K562 (cell line): ENCODE data around the gene BBS5. TPM values are rescaled to one million over a fixed set of nuclear protein-coding genes. Genes with fewer than 3 reads are reported as not detected.
A peak's percentile ranks its signal among the peaks of the same experiment; 100 is the strongest.

Experiments
- ATAC-seq: fragments of 200-7000 bp; cut with Tn5 transposase; 3 replicates; pipeline ENCODE4 v1.9.1; 2020; ENCODE audit warnings: moderate library complexity
- BruUV-seq: library from RNA; stranded (reverse); fragments of 400-500 nt; replicated peaks from 2 replicates; lab custom pipeline; 2021; lab: Mats Ljungman, UMichigan
- CTCF ChIA-PET: fragments of 300-600 bp; formaldehyde crosslinking; extraction: SDS; loops from one replicate; lab custom pipeline; 2021; ENCODE audit warnings: low intra/inter-chr PET ratio; lab: Yijun Ruan, JAX
- POLR2A ChIA-PET: fragments of 300-600, 350-650 bp; sonication (Branson Sonifier 250); formaldehyde crosslinking; extraction: SDS; loops from one replicate; lab custom pipeline; 2021; ENCODE audit warnings: antibody characterized with exemption, inconsistent platforms; lab: Yijun Ruan, JAX
- DNase-seq, 4 experiments: peaks; one replicate each; pipeline versions ENCODE4 v3.0.0 to v3.0.0-alpha.2; 2011 to 2018; ENCODE audit warnings: low spot score in 3 of 4, mixed read lengths in 3 of 4; ENCODE audit errors: extremely low read depth in 1 of 4
- FAIRE-seq: peaks from 2 replicates; lab custom pipeline; 2011; peaks lifted over from hg19 to GRCh38; lab: Jason Lieb, UNC
- H2AFZ ChIP-seq: 2 replicates; pipeline ENCODE4 v1.6.0; 2011; ENCODE audit warnings: low read depth, low read length, control low read depth, inconsistent platforms
- H3K27ac ChIP-seq: fragments of 200-600 bp; 3 replicates; pipeline ENCODE4 v1.8.0; 2011; ENCODE audit warnings: low read depth, mild to moderate bottlenecking, control low read depth, inconsistent platforms, low read length, moderate library complexity, mixed read lengths; ENCODE audit errors: extremely low read depth
- H3K27me3 ChIP-seq, 2 experiments: fragments of 300-600 bp in 1 of 2; 2 replicates in 1 of 2; 3 replicates in 1 of 2; pipeline versions ENCODE4 v1.6.0 to v1.8.0; 2011; ENCODE audit warnings: inconsistent platforms in 2 of 2, low read length in 2 of 2, mild to moderate bottlenecking in 1 of 2, mixed read lengths in 1 of 2, moderate library complexity in 1 of 2; ENCODE audit not compliant: control insufficient read depth in 2 of 2, insufficient read depth in 2 of 2
- H3K36me3 ChIP-seq: fragments of 300-600 bp; 3 replicates; pipeline ENCODE4 v1.8.0; 2011; ENCODE audit warnings: mild to moderate bottlenecking, low read length, inconsistent platforms; ENCODE audit not compliant: control insufficient read depth, insufficient read depth
- H3K4me1 ChIP-seq, 2 experiments: fragments of 200-600 bp in 1 of 2; replicated peaks in 1 of 2; 2 replicates in 1 of 2; 3 replicates in 1 of 2; pipeline versions ENCODE4 v1.5.1 to v1.8.0; 2011; ENCODE audit warnings: inconsistent platforms in 2 of 2, low read length in 2 of 2, mild to moderate bottlenecking in 1 of 2, mixed read lengths in 1 of 2, moderate library complexity in 1 of 2; ENCODE audit not compliant: control insufficient read depth in 2 of 2, insufficient read depth in 2 of 2
- H3K4me2 ChIP-seq: 2 replicates; pipeline ENCODE4 v1.6.1; 2011; ENCODE audit warnings: low read length, control low read depth, inconsistent platforms, mixed read lengths; ENCODE audit not compliant: insufficient read depth
- H3K4me3 ChIP-seq: fragments of 200-600 bp; sonication (generic), shearing (Covaris generic); 2 replicates; pipeline ENCODE4 v1.5.1; 2016; ENCODE audit warnings: control low read depth, inconsistent platforms
- H3K79me2 ChIP-seq: fragments of 200-600 bp; 3 replicates; pipeline ENCODE4 v1.8.0; 2011; ENCODE audit warnings: low read length, inconsistent platforms; ENCODE audit not compliant: control insufficient read depth, insufficient read depth
- H3K9ac ChIP-seq, 2 experiments: 2 replicates each; pipeline versions ENCODE4 v1.6.0 to v1.6.1; 2011; ENCODE audit warnings: low read depth in 2 of 2, low read length in 2 of 2, control low read depth in 1 of 2, inconsistent platforms in 1 of 2, mild to moderate bottlenecking in 1 of 2, mixed read lengths in 1 of 2; ENCODE audit not compliant: insufficient read depth in 1 of 2
- H3K9me1 ChIP-seq: one replicate; pipeline ENCODE4 v1.6.0; 2011; ENCODE audit warnings: inconsistent platforms, mild to moderate bottlenecking, low read length, moderate library complexity; ENCODE audit not compliant: control insufficient read depth, insufficient read depth
- H3K9me3 ChIP-seq: replicated peaks from 2 replicates; pipeline ENCODE4 v1.5.1; 2011; ENCODE audit warnings: low read depth, low read length, inconsistent platforms; ENCODE audit not compliant: control insufficient read depth, insufficient read depth
- H4K20me1 ChIP-seq: replicated peaks from 2 replicates; pipeline ENCODE4 v1.6.1; 2011; ENCODE audit warnings: low read length, inconsistent platforms, mixed read lengths; ENCODE audit not compliant: control insufficient read depth, insufficient read depth
- CBX3 ChIP-seq, 2 experiments: IDR thresholded peaks; 1 replicate in 1 of 2; 2 replicates in 1 of 2; pipeline ENCODE4 v1.6.1; 2012; ENCODE audit warnings: inconsistent platforms in 2 of 2, low read length in 2 of 2, borderline replicate concordance in 1 of 2, control low read depth in 1 of 2
- FOSL1 ChIP-seq: fragments of 200-800 bp; sonication (Bioruptor generic); conservative IDR thresholded peaks from 2 replicates; pipeline ENCODE4 v1.6.1; 2016; ENCODE audit warnings: missing genetic modification characterization, missing compliant biosample characterization
- HMG20B ChIP-seq: fragments of 250-450 bp; sonication (Bioruptor Pico); IDR thresholded peaks from 2 replicates; pipeline ENCODE4 v1.5.0; 2021; ENCODE audit warnings: mild to moderate bottlenecking
- ZNF561 ChIP-seq: fragments of 450-650 bp; formaldehyde crosslinking; conservative IDR thresholded peaks from 2 replicates; pipeline ENCODE4 v1.4.0; 2020; ENCODE audit warnings: mild to moderate bottlenecking, moderate library complexity
- WGBS: fragments of 100-300 bp; shearing (Covaris generic); methylation state at CpG from one replicate; pipeline ENCODE4 v1.1.6; 2016; ENCODE audit warnings: low coverage, mixed read lengths; ENCODE audit not compliant: insufficient coverage; ENCODE audit errors: missing lambda C conversion rate; 5-methylcytosine and 5-hydroxymethylcytosine counted together
- in situ Hi-C: fragments of 300-500 bp; cut with MboI; formaldehyde crosslinking; loops from 4 replicates; pipeline ENCODE4 v1.15.0; 2018; ENCODE audit warnings: inconsistent platforms, mixed read lengths
- intact Hi-C: fragments of 100-400 bp; cut with micrococcal nuclease; formaldehyde crosslinking; loops from 2 replicates; pipeline ENCODE4 v1.14.2; 2022
- polyA plus RNA-seq, 8 experiments: library from polyadenylated mRNA; depleted of rRNA in 4 of 8; stranded (reverse) in 5 of 8; unstranded in 3 of 8; fragments of >200 nt; fragmentation: Nextera tagmentation in 2 of 8; fragmentation: Illumina TruSeq in 1 of 8; extraction: Ambion mirVana in 2 of 8; extraction: Trizol in 1 of 8; gene quantifications; 2 replicates each; pipeline versions ENCODE4 v1.2.1 to v1.2.3, GENCODE V29; 2011 to 2014; ENCODE audit warnings: inconsistent platforms in 1 of 8, missing spikeins in 1 of 8
- total RNA-seq, 7 experiments: library from RNA; depleted of rRNA in 6 of 7; stranded (reverse); fragments of >200 nt in 6 of 7; fragmentation: Illumina TruSeq in 2 of 7; extraction: Trizol in 2 of 7; gene quantifications; 2 replicates each; pipeline versions ENCODE4 v1.2.1 to v1.2.3, GENCODE V29; 2011 to 2021; ENCODE audit warnings: low replicate concordance in 1 of 7
- TF ChIP-seq, protein P1 (sequence below): fragments of 450-650 bp; formaldehyde crosslinking; IDR thresholded peaks from 2 replicates; pipeline ENCODE4 v1.4.0; 2020; ENCODE audit warnings: mild to moderate bottlenecking, mixed read lengths
- TF ChIP-seq, protein P2 (sequence below), 2 experiments: fragments of 450-650 bp in 1 of 2; sonication (generic) in 1 of 2; formaldehyde crosslinking in 1 of 2; IDR thresholded peaks in 1 of 2; conservative IDR thresholded peaks in 1 of 2; 2 replicates each; pipeline versions ENCODE4 v1.6.1 to v1.8.1; 2016 to 2023; ENCODE audit warnings: mild to moderate bottlenecking in 2 of 2, moderate library complexity in 2 of 2, inconsistent platforms in 1 of 2, missing genetic modification reagents in 1 of 2

The BBS5 gene
- total and polyA plus RNA-seq, 9 of the 15 experiments (the other 6 are each of a cell fraction or from before 2014, with no cell fraction given) = 0.48 to 6.9 (median 4.3) TPM

DNA sequence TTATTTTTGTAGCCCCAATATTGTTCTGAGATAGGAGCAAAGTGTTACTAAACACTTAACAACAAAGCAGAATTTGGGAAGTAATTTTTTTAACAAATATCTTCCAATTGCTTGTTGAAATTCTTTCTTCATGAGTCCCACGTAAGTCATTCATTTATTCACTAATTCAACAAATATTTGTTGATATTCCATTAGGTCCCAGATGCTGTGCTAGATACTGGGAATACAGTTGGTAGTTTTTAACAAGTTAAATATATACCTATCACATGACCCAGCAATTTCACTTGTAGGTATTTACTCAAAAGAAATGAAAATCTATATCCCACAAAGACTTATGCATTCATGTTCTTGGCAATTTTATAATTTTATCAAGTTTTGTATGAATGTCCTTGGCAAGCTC, 7.0 kb upstream of the BBS5 start:
- POLR2A ChIA-PET = interaction anchor here (1.1 kb wide), 1 partner anchor 11 kb away, joined by 3 read pairs; no protein-coding TSS in a partner anchor
- Histone ChIP-seq H3K27ac (no peak overlapping the region), H3K4me2 (no peak overlapping the region), H2AFZ (no peak overlapping the region), H3K79me2 (no peaks in the 10 kb centered on the region), H3K27me3 (no peaks in the 10 kb centered on the region), H3K9me3 (no peaks in the 10 kb centered on the region), H3K9me1 (no peaks in the 10 kb centered on the region), H3K36me3 (no peaks in the 10 kb centered on the region), H3K4me3 (no peak overlapping the region), H4K20me1 (no peaks in the 10 kb centered on the region), H3K4me1 (no peaks in the 10 kb centered on the region), H3K9ac (no peak overlapping the region)
- DNase-seq (no peak), ATAC-seq (no peak), FAIRE-seq (no peak)
- 52% methylated on average over 1 of the region's 1 CpG for WGBS
- CTCF ChIA-PET = interaction anchor here (0.7 kb wide), 1 partner anchor 17 kb away, joined by 3 read pairs; no protein-coding TSS in a partner anchor
- TF ChIP-seq CBX3 (IDR thresholded peaks at IDR 0.05; ENCODE audit: borderline replicate concordance in 1 of 2, low read length in 2 of 2) (no peak), ZNF561 (no peak)
- TF ChIP-seq, protein P1, sequence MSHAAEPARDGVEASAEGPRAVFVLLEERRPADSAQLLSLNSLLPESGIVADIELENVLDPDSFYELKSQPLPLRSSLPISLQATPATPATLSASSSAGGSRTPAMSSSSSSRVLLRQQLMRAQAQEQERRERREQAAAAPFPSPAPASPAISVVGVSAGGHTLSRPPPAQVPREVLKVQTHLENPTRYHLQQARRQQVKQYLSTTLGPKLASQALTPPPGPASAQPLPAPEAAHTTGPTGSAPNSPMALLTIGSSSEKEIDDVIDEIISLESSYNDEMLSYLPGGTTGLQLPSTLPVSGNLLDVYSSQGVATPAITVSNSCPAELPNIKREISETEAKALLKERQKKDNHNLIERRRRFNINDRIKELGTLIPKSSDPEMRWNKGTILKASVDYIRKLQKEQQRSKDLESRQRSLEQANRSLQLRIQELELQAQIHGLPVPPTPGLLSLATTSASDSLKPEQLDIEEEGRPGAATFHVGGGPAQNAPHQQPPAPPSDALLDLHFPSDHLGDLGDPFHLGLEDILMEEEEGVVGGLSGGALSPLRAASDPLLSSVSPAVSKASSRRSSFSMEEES (CRISPR knock-in tag) = peak; percentile 35
- intact Hi-C loops = no loop called here
- in situ Hi-C loops = no loop called here
- BruUV-seq = no TSS peak

DNA sequence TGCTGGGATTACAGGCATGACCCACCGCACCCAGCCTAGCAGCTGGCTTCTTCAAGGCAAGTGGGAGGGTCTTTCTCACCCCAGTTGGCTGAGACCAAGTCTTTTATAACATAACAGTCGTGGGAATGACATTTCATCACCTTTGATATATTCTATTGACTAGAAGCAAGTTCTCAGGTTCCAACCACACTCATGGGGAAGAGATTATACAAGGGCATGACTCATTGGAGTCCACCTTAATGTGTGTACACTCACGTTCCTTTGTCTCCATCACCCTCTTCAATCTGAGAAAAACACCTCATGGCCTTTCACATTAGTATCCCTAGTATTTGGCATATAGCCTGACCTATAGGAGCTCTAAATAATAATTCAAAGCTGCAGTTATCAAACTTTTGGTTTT, 2.8 kb upstream of the BBS5 start:
- DNase-seq = no peak
- Histone ChIP-seq H3K36me3 (no peaks in the 10 kb centered on the region), H3K9me1 (no peaks in the 10 kb centered on the region), H2AFZ (no peak overlapping the region), H3K4me1 (peaks cover 6 to 10% of the 10 kb centered on the region in 2 experiments; a peak in 4 of 5 replicates), H3K27me3 (no peaks in the 10 kb centered on the region), H3K9me3 (no peaks in the 10 kb centered on the region), H4K20me1 (no peaks in the 10 kb centered on the region), H3K4me3 (no peak overlapping the region), H3K4me2 (no peak overlapping the region), H3K9ac (no peak overlapping the region), H3K27ac (no peak overlapping the region), H3K79me2 (0 out of 3 replicates have a peak, but pooled peaks cover 2% of the 10 kb centered on the region)
- in situ Hi-C loops (no loop called here), intact Hi-C loops (no loop called here)
- FAIRE-seq = no peak
- TF ChIP-seq FOSL1 (tag) (0 out of 2 replicates have a peak, but pooled peaks have one; percentile 19), HMG20B (CRISPR knock-in tag) (no peak)
- TF ChIP-seq, protein P2, sequence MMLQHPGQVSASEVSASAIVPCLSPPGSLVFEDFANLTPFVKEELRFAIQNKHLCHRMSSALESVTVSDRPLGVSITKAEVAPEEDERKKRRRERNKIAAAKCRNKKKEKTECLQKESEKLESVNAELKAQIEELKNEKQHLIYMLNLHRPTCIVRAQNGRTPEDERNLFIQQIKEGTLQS (IDR thresholded peaks at IDR 0.05) = peak; percentile 52; the same call in 1 of the 2 replicates
- TF ChIP-seq, protein P2 (CRISPR knock-in tag; conservative IDR thresholded peaks at IDR 0.05) = no peak
- no TSS peak for BruUV-seq
- CTCF ChIA-PET = no interaction called here
- 9% methylated on average over 3 of the region's 3 CpGs for WGBS
- POLR2A ChIA-PET = interaction anchor here (0.6 to 1.7 kb wide), 5 partner anchors 12 to 186 kb away, joined by 3 read pairs; partner anchors contain the start of gene KLHL41
- no peak for ATAC-seq
